ENCODE measurements around the gene DRD4.
"Not testable (repeated sequence)": the region's sequence is repeated elsewhere in the genome, so short reads cannot be mapped to it uniquely, and the experiment has no call there.

DRD4 gene

DNA sequence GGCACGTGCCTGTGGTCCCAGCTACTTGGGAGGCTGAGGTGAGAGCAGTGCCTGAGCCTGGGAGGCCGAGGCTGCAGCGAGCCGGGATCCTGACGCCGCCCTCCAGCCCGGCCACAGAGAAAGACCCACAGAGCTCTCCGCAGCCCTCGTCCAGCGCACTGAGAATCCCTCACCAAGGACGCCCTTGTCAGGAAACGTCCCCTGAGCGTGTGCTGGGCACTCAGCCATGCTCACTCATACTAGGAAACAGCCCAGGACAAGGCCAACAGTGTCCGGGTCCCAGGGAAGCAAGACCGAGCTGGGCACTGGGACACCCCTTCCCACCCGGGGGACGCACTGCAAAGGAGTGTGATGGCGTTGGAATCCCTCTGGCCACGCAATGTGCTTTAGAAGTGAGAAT lies 43.4 kb downstream of the DRD4 start:
- DNase-seq (ENCODE audit: low read depth): no peak

DNA sequence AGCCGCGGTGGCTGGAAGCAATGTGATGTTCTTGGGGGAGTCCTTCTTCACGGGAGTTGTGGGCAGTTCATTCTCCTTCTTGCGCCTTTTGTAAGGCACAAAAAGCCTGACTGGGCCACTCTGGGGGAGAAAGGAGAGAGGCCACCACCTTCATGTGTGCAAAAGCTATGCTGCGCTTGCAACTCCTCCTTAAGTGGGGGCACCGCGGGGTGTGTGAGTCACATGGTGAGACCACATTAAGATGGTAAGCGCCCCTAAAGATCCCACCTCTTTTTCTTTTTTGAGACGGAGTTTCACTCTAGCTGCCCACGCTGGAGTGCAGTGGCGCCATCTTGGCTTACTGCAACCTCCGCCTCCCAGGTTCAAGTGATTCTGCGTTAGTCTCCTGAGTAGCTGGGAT lies 43.9 kb downstream of the DRD4 start:
- DNase-seq (ENCODE audit: low read depth): no peak

DNA sequence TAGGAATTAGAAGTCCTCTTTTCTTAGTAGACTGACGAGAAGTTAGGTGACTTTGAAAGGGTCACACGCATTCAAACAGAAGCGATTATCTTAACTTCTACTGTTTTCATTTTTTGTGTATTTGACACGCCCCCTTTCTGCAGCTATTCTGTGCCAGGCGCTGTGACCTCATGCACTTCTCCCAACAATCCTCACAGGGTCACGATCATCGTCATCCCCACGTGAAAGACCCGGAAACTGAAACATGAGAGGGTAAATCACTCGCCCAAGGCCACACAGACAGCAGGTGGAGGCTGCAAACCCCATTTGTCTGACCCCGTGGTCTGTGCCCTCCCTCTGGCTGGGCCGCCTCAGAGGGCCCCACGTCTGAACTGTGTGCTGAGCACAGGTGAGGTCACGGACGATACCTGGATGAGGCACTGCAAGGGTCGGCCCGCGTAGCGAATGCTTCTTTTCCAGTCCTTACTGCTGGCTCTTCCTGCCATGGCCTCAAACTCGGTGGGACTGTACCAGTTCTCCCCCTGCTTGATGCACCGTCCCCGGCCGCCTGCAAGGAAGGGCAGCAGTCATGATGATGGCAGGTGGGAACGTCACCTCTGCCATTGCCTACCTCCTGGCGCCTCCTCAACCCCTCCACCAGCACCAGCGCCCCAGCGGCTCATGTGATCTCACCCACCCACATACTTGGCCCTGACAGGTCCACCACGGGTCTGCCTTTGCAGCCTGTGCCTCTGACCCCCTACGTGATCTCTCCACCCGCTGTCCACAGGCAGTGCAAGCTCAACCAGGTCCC lies 49.6 kb downstream of the DRD4 start:
- DNase-seq (ENCODE audit: low read depth): no peak

DNA sequence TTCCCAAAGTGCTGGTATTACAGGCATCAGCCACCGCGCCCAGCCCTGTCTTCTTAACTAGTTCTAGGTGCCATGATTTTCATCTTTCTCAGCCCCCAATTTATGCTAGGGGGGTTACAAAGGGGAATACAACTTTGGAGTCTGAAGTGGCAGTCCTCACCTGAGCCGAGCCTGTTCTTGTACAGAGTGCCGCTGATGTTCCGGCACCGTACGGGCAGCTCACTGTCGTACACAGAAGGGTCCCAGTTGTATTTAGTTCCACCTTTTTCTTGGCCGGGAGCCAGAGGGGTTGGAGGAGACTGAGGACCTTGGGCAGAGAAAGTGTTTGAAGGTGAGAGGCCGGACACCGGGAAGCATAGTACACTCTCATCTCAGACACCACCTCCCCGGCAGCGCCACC lies 50.7 kb downstream of the DRD4 start:
- DNase-seq (ENCODE audit: low read depth): no peak

DNA sequence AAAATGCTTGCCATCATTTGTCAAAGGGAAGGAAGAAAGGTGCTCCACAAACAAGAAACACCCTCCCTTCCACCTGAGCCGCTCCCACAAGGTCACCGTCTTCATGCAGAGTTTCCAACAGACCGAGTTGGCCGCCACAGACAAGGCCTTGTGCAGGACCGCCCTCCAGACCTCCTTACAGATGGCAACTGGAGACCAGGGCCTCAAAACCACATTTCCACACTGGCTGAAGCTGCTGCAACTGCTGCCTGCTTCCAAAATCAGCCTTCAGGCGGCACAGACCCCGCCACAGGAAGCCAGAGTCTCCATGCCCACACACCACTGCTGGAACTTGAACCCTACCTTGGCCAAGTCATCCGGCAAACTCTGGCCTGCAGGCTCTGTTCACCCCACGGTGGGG lies 51.6 kb downstream of the DRD4 start:
- DNase-seq (ENCODE audit: low read depth): no peak

DNA sequence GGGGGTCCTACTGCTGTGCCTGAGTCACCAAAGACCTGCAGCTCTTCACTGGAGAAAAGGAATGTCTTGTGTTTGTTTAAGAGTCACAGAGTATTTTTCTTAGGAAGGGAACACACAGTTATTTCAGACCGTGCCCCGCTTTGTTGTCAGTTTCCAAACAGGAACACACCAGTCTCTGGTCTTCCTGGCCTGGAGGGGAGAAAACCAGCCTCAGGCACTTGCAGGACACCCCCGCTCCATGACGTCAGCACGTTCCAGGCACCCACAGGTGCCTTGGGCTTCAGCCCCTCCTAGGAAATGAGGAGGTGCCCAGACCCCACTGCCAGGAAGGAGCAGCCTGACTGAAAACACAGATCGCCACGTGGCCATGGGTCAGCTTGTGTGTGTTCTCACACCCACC lies 52.6 kb downstream of the DRD4 start:
- DNase-seq (ENCODE audit: low read depth): no peak

DNA sequence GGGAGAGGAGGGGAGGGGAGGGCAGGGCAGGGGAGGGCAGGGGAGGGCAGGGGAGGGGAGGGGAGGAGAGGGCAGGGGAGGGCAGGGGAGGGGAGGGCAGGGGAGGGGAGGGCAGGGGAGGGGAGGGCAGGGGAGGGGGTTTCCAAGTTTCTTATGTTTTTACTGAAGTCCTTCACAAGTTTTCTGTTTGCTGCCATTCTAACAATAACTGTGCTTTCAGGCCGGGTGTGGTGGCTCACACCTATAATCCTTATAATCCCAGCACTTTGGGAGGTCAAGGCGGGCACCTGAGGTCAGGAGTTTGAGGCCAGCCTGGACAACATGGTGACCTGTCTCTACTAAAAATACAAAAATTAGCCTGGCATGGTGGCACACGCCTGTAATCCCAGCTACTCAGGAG lies 53.2 kb downstream of the DRD4 start:
- DNase-seq (ENCODE audit: low read depth): not testable (repeated sequence)
